ENCODE data around the gene APOO. TPM values are rescaled to one million over a fixed set of nuclear protein-coding genes. Genes with fewer than 3 reads are reported as not detected.

APOO gene
- total RNA-seq: 10 to 100 TPM; 30.2 to 37.2 TPM

- ATAC-seq (peak; percentile 94), DNase-seq (peak; percentile 95)
- ChIA-PET CTCF (interaction anchor here (0.6 to 4.0 kb wide), 12 partner anchors 14 to 296 kb away, joined by 3 to 24 read pairs (median 3); partner anchors contain the start of genes EIF2S3, KLHL15 and SAT1), POLR2A (interaction anchor here (1.1 to 1.7 kb wide), 2 partner anchors 125 to 146 kb away, joined by 4 to 9 read pairs; partner anchors contain the start of gene SAT1)
- Mint-ChIP-seq H3K36me3 (ENCODE audit: low read depth) (no peaks in the 10 kb centered on the region), H3K9me3 (ENCODE audit: low read depth) (no peaks in the 10 kb centered on the region), H3K27me3 (no peaks in the 10 kb centered on the region), H3K4me1 (peaks cover 18% of the 10 kb centered on the region), H3K4me3 (peak within 1 kb of the TSS; percentile 75), H3K27ac (peak within 1 kb of the TSS; percentile 83)
- intact Hi-C loops (cut with DNase I, micrococcal nuclease): loop anchor here (1.0 to 10.0 kb wide), 16 partner anchors 45 to 1923 kb away; partner anchors contain the start of genes EIF2S3 (in 2 of the 2), SAT1 (in 2 of the 2), ACOT9 (in 1 of the 2) and PRDX4 (in 1 of the 2)
Measured at GRCh38 chrX:23907498-23908218, at the start of gene APOO, which contains the start of gene CXorf58. Gene APOO, minus strand, starts transcription at chrX:23907938. Its CDS starts 236 bp downstream, at chrX:23907702. Gene CXorf58, plus strand, starts transcription at chrX:23908006. Its CDS starts 2,297 bp downstream, at chrX:23910303.

GRCh38 chrX:23954396-23954795 is 46.7 kb upstream of the APOO start:
- Mint-ChIP-seq H3K27me3 (no peaks in the 10 kb centered on the region), H3K27ac (peak overlapping the region; percentile 37), H3K9me3 (ENCODE audit: low read depth) (no peaks in the 10 kb centered on the region), H3K36me3 (ENCODE audit: low read depth) (no peaks in the 10 kb centered on the region), H3K4me1 (peaks cover 21% of the 10 kb centered on the region), H3K4me3 (no peak overlapping the region)
- POLR2A ChIA-PET: interaction anchor here (0.6 kb wide), 1 partner anchor 53 kb away, joined by 4 read pairs; no protein-coding TSS in a partner anchor
- intact Hi-C loops (cut with DNase I, micrococcal nuclease): no loop called here
- CTCF ChIA-PET: interaction anchor here (0.6 to 1.5 kb wide), 2 partner anchors 38 to 1980 kb away, joined by 3 read pairs; no protein-coding TSS in a partner anchor
- ATAC-seq (no peak), DNase-seq (no peak)

- Mint-ChIP-seq H3K4me3 (peak overlapping the region; percentile 69), H3K4me1 (peaks cover 19% of the 10 kb centered on the region), H3K36me3 (ENCODE audit: low read depth) (no peaks in the 10 kb centered on the region), H3K27ac (peak overlapping the region; percentile 93), H3K27me3 (no peaks in the 10 kb centered on the region), H3K9me3 (ENCODE audit: low read depth) (no peaks in the 10 kb centered on the region)
- peak; percentile 20 for DNase-seq
- intact Hi-C loops (cut with DNase I, micrococcal nuclease): loop anchor here (1.0 to 2.0 kb wide), 6 partner anchors 45 to 100 kb away; partner anchors contain the start of genes EIF2S3 (in 2 of the 2), APOO (in 1 of the 2) and CXorf58 (in 1 of the 2)
- POLR2A ChIA-PET: interaction anchor here (1.4 kb wide), 1 partner anchor 100 kb away, joined by 3 read pairs; no protein-coding TSS in a partner anchor
- CTCF ChIA-PET: interaction anchor here (1.5 kb wide), 1 partner anchor 39 kb away, joined by 3 read pairs; no protein-coding TSS in a partner anchor
- ATAC-seq: no peak
Measured at GRCh38 chrX:23953908-23954269, 46.2 kb upstream of the APOO start.

- H3K9me3 Mint-ChIP-seq (ENCODE audit: low read depth): no peaks in the 10 kb centered on the region
- ChIA-PET CTCF (interaction anchor here (0.6 to 3.2 kb wide), 5 partner anchors 39 to 101 kb away, joined by 3 to 17 read pairs (median 3); partner anchors contain the start of gene EIF2S3), POLR2A (interaction anchor here (0.7 to 1.4 kb wide), 3 partner anchors 101 to 170 kb away, joined by 3 to 5 read pairs (median 4); partner anchors contain the start of gene SAT1)
- intact Hi-C loops (cut with DNase I, micrococcal nuclease): loop anchor here (1.0 to 2.0 kb wide), 6 partner anchors 44 to 101 kb away; partner anchors contain the start of genes EIF2S3 (in 2 of the 2), APOO (in 1 of the 2) and CXorf58 (in 1 of the 2)
- H3K4me1 Mint-ChIP-seq: peaks cover 17% of the 10 kb centered on the region
- H3K36me3 Mint-ChIP-seq (ENCODE audit: low read depth): no peaks in the 10 kb centered on the region
- H3K4me3 Mint-ChIP-seq: peak overlapping the region; percentile 69
- DNase-seq (peak; percentile 54), ATAC-seq (peak; percentile 92)
- H3K27me3 Mint-ChIP-seq: no peaks in the 10 kb centered on the region
- peak overlapping the region; percentile 93 for H3K27ac Mint-ChIP-seq
Measured at GRCh38 chrX:23952984-23953907, 45.5 kb upstream of the APOO start.

GRCh38 chrX:23952391-23952790 is 44.7 kb upstream of the APOO start:
- H3K27ac Mint-ChIP-seq: no peak overlapping the region
- POLR2A ChIA-PET: interaction anchor here (1.2 to 1.4 kb wide), 2 partner anchors 102 to 169 kb away, joined by 3 to 5 read pairs; partner anchors contain the start of gene SAT1
- no peaks in the 10 kb centered on the region for H3K9me3 Mint-ChIP-seq (ENCODE audit: low read depth)
- no peak for DNase-seq
- no peak for ATAC-seq
- H3K4me1 Mint-ChIP-seq: peaks cover 15% of the 10 kb centered on the region
- CTCF ChIA-PET: interaction anchor here (0.6 to 3.2 kb wide), 4 partner anchors 43 to 102 kb away, joined by 3 to 17 read pairs (median 3); partner anchors contain the start of gene EIF2S3
- H3K27me3 Mint-ChIP-seq: no peaks in the 10 kb centered on the region
- intact Hi-C loops (cut with DNase I, micrococcal nuclease): loop anchor here in 1 of 2 experiments (2.0 kb wide), 3 partner anchors 44 to 72 kb away; partner anchors contain the start of gene CXorf58
- no peaks in the 10 kb centered on the region for H3K36me3 Mint-ChIP-seq (ENCODE audit: low read depth)
- peak overlapping the region; percentile 69 for H3K4me3 Mint-ChIP-seq

- intact Hi-C loops (cut with DNase I, micrococcal nuclease): no loop called here
- no peak for DNase-seq
- POLR2A ChIA-PET: no interaction called here
Measured at GRCh38 chrX:23945206-23945605, 37.5 kb upstream of the APOO start.

GRCh38 chrX:23944234-23944633 is 36.5 kb upstream of the APOO start:
- Mint-ChIP-seq H3K27ac (no peak overlapping the region), H3K4me1 (no peaks in the 10 kb centered on the region), H3K9me3 (ENCODE audit: low read depth) (no peaks in the 10 kb centered on the region), H3K4me3 (no peak overlapping the region), H3K36me3 (ENCODE audit: low read depth) (no peaks in the 10 kb centered on the region), H3K27me3 (no peaks in the 10 kb centered on the region)
- ATAC-seq: no peak
- ChIA-PET CTCF (interaction anchor here (0.9 kb wide), 1 partner anchor 12 kb away, joined by 4 read pairs; no protein-coding TSS in a partner anchor), POLR2A (no interaction called here)
- intact Hi-C loops (cut with DNase I, micrococcal nuclease): no loop called here
- DNase-seq: no peak

More at GRCh38 chrX:23945206-23945605, 37.5 kb upstream of the APOO start:
- Mint-ChIP-seq H3K4me3 (no peak overlapping the region), H3K27ac (no peak overlapping the region), H3K36me3 (ENCODE audit: low read depth) (no peaks in the 10 kb centered on the region), H3K4me1 (no peaks in the 10 kb centered on the region), H3K27me3 (no peaks in the 10 kb centered on the region), H3K9me3 (ENCODE audit: low read depth) (no peaks in the 10 kb centered on the region)
- CTCF ChIA-PET: interaction anchor here (0.9 kb wide), 1 partner anchor 13 kb away, joined by 4 read pairs; no protein-coding TSS in a partner anchor
- no peak for ATAC-seq

- no peaks in the 10 kb centered on the region for H3K4me1 Mint-ChIP-seq
- H3K36me3 Mint-ChIP-seq (ENCODE audit: low read depth): no peaks in the 10 kb centered on the region
- H3K27me3 Mint-ChIP-seq: no peaks in the 10 kb centered on the region
- H3K9me3 Mint-ChIP-seq (ENCODE audit: low read depth): no peaks in the 10 kb centered on the region
- ChIA-PET POLR2A (no interaction called here), CTCF (no interaction called here)
- intact Hi-C loops (cut with DNase I, micrococcal nuclease): no loop called here
- DNase-seq (no peak), ATAC-seq (no peak)
- H3K27ac Mint-ChIP-seq: no peak overlapping the region
- no peak overlapping the region for H3K4me3 Mint-ChIP-seq
Measured at GRCh38 chrX:23939203-23939602, 31.5 kb upstream of the APOO start.

GRCh38 chrX:23938690-23939089 is 31.0 kb upstream of the APOO start:
- ChIA-PET CTCF (no interaction called here), POLR2A (no interaction called here)
- no peak overlapping the region for H3K27ac Mint-ChIP-seq
- no peaks in the 10 kb centered on the region for H3K4me1 Mint-ChIP-seq
- H3K9me3 Mint-ChIP-seq (ENCODE audit: low read depth): no peaks in the 10 kb centered on the region
- H3K4me3 Mint-ChIP-seq: no peak overlapping the region
- intact Hi-C loops (cut with DNase I, micrococcal nuclease): no loop called here
- no peaks in the 10 kb centered on the region for H3K36me3 Mint-ChIP-seq (ENCODE audit: low read depth)
- ATAC-seq (no peak), DNase-seq (no peak)
- no peaks in the 10 kb centered on the region for H3K27me3 Mint-ChIP-seq

- no peak for DNase-seq
- intact Hi-C loops (cut with DNase I, micrococcal nuclease): no loop called here
- CTCF ChIA-PET: no interaction called here
- Mint-ChIP-seq H3K9me3 (ENCODE audit: low read depth) (no peaks in the 10 kb centered on the region), H3K27ac (no peak overlapping the region), H3K4me1 (peaks cover 7% of the 10 kb centered on the region), H3K4me3 (no peak overlapping the region), H3K36me3 (ENCODE audit: low read depth) (no peaks in the 10 kb centered on the region), H3K27me3 (no peaks in the 10 kb centered on the region)
- POLR2A ChIA-PET: no interaction called here
- ATAC-seq: no peak
Measured at GRCh38 chrX:23937100-23937499, 29.4 kb upstream of the APOO start.

Measured in activated CD4-positive, alpha-beta T cell treated with anti-CD3 and anti-CD28 coated beads for 36 hours (primary cell).